Smooth muscle cell (in vitro differentiated cells): ENCODE results near the gene ZMYM2. TPM values are rescaled to one million over a fixed set of nuclear protein-coding genes. Genes with fewer than 3 reads are reported as not detected.

Experiments used
- DNase-seq: peaks from one replicate; lab custom pipeline; 2025; ENCODE audit not compliant: unreplicated experiment; lab: John Stamatoyannopoulos, UW
- H2AFZ ChIP-seq: fragments of 200-600 bp; sonication (generic); 2 replicates; pipeline ENCODE4 v1.6.0; 2016; ENCODE audit warnings: antibody characterized with exemption, low read depth, mild to moderate bottlenecking
- H3F3A ChIP-seq: fragments of 200-600 bp; sonication (generic); 2 replicates; pipeline ENCODE4 v1.6.0; 2017; ENCODE audit warnings: antibody characterized with exemption, low read depth
- H3K27ac ChIP-seq: fragments of 200-600 bp; sonication (generic); 2 replicates; pipeline ENCODE4 v1.5.1; 2016; ENCODE audit warnings: low read depth, mild to moderate bottlenecking
- H3K27me3 ChIP-seq: fragments of 200-600 bp; sonication (generic); 2 replicates; pipeline ENCODE4 v1.6.1; 2016; ENCODE audit warnings: low read depth, mild to moderate bottlenecking
- H3K36me3 ChIP-seq: fragments of 200-600 bp; sonication (generic); 2 replicates; pipeline ENCODE4 v1.5.1; 2016; ENCODE audit warnings: low read depth
- H3K4me1 ChIP-seq: fragments of 200-600 bp; sonication (generic); 2 replicates; pipeline ENCODE4 v1.5.1; 2016; ENCODE audit warnings: low read depth
- H3K4me2 ChIP-seq: fragments of 200-600 bp; sonication (generic); 2 replicates; pipeline ENCODE4 v1.6.0; 2016; ENCODE audit warnings: mild to moderate bottlenecking
- H3K4me3 ChIP-seq: fragments of 200-600 bp; sonication (generic); 2 replicates; pipeline ENCODE4 v1.5.1; 2016; ENCODE audit warnings: mild to moderate bottlenecking
- H3K79me2 ChIP-seq: fragments of 200-600 bp; sonication (generic); 2 replicates; pipeline ENCODE4 v1.6.0; 2016; ENCODE audit warnings: low read depth, mild to moderate bottlenecking
- H3K9ac ChIP-seq: fragments of 200-600 bp; sonication (generic); 2 replicates; pipeline ENCODE4 v1.6.0; 2016; ENCODE audit warnings: low read depth
- H3K9me3 ChIP-seq: fragments of 200-600 bp; sonication (generic); replicated peaks from 2 replicates; pipeline ENCODE4 v1.5.1; 2016; ENCODE audit warnings: low read depth
- H4K20me1 ChIP-seq: fragments of 200-600 bp; sonication (generic); 2 replicates; pipeline ENCODE4 v1.6.0; 2016; ENCODE audit warnings: low read depth
- CTCF ChIP-seq: fragments of 200-600 bp; sonication (generic); IDR thresholded peaks from 2 replicates; pipeline ENCODE4 v1.5.1; 2017; ENCODE audit warnings: borderline replicate concordance, mild to moderate bottlenecking, antibody characterized with exemption; ENCODE audit not compliant: insufficient read depth, poor library complexity, severe bottlenecking
- WGBS: methylation state at CpG from one replicate; pipeline ENCODE4 v1.1.7; 2016; ENCODE audit warnings: low lambda C conversion rate; 5-methylcytosine and 5-hydroxymethylcytosine counted together
- polyA plus RNA-seq: library from polyadenylated mRNA; unstranded; fragments of >200 nt; fragmentation: Nextera tagmentation; extraction: Ambion mirVana; gene quantifications from 2 replicates; pipeline ENCODE4 v1.2.1, GENCODE V29; 2016
- total RNA-seq: library from RNA; depleted of rRNA; stranded (reverse); fragments of >200 nt; gene quantifications from 2 replicates; pipeline ENCODE4 v1.2.3, GENCODE V29; 2014

The ZMYM2 gene
- total and polyA plus RNA-seq, 2 experiments from 2014 or later, result 29.9 to 107 TPM

GRCh38 chr13:20024702-20025101 is 66.2 kb downstream of the ZMYM2 start:
- H3F3A ChIP-seq, result peaks cover 4% of the 10 kb centered on the region
- no peak for DNase-seq
- no peak overlapping the region for H3K4me2 ChIP-seq
- no peaks in the 10 kb centered on the region for H3K9me3 ChIP-seq
- no peaks in the 10 kb centered on the region for H3K27me3 ChIP-seq
- peaks cover 33% of the 10 kb centered on the region for H3K79me2 ChIP-seq
- H3K4me1 ChIP-seq, result no peaks in the 10 kb centered on the region
- WGBS, result 99% methylated on average over 2 of the region's 2 CpGs
- peaks cover 15% of the 10 kb centered on the region for H3K36me3 ChIP-seq
- peaks cover 75% of the 10 kb centered on the region for H4K20me1 ChIP-seq
- H3K27ac ChIP-seq, result no peak overlapping the region
- H2AFZ ChIP-seq, result no peak overlapping the region
- H3K9ac ChIP-seq, result no peak overlapping the region
- no peak overlapping the region for H3K4me3 ChIP-seq
- no peak for TF ChIP-seq CTCF

DNA sequence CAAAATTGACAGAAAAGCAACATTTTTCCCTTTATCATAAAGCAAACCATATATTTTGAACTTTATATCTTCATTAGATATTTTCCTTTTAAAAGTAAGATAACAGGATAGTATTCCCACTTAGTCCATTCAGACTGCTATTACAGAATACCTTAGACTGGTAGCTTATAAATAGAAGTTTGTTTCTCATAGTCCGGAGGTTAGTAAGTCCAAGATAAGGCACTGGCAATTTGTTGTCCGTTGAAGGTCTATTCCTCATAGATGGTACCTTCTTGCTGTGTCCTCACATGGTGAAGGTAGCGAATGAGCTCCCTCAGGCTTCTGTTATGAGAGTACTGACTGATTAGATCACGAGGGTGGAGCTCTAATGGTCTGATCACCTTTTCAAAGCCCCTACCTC is 70.4 kb downstream of the ZMYM2 start:
- 95% methylated on average over 4 of the region's 4 CpGs for WGBS
- peaks cover 26% of the 10 kb centered on the region for H3K36me3 ChIP-seq

GRCh38 chr13:20033486-20033885 is 75.0 kb downstream of the ZMYM2 start:
- H3K4me3 ChIP-seq, result no peak overlapping the region
- no peak overlapping the region for H3K27ac ChIP-seq
- no peak for DNase-seq
- no peak overlapping the region for H2AFZ ChIP-seq
- H3K4me2 ChIP-seq, result no peak overlapping the region
- no peak overlapping the region for H3K9ac ChIP-seq
- no peak for TF ChIP-seq CTCF
- H3F3A ChIP-seq, result no peaks in the 10 kb centered on the region
- peaks cover 43% of the 10 kb centered on the region for H3K36me3 ChIP-seq
- no peaks in the 10 kb centered on the region for H3K27me3 ChIP-seq
- 100% methylated on average over 1 of the region's 1 CpG for WGBS
- peaks cover 48% of the 10 kb centered on the region for H3K79me2 ChIP-seq
- H3K4me1 ChIP-seq, result no peaks in the 10 kb centered on the region
- peaks cover 61% of the 10 kb centered on the region for H4K20me1 ChIP-seq
- H3K9me3 ChIP-seq, result no peaks in the 10 kb centered on the region

More for the DNA sequence above, 70.4 kb downstream of the ZMYM2 start:
- Histone ChIP-seq H3F3A (no peaks in the 10 kb centered on the region), H3K4me3 (no peak overlapping the region), H3K9ac (no peak overlapping the region), H3K79me2 (peaks cover 13% of the 10 kb centered on the region), H3K27ac (no peak overlapping the region), H2AFZ (no peak overlapping the region), H3K4me1 (no peaks in the 10 kb centered on the region), H3K9me3 (no peaks in the 10 kb centered on the region), H3K4me2 (no peak overlapping the region), H3K27me3 (no peaks in the 10 kb centered on the region), H4K20me1 (peaks cover 54% of the 10 kb centered on the region)
- no peak for TF ChIP-seq CTCF
- no peak for DNase-seq

DNA sequence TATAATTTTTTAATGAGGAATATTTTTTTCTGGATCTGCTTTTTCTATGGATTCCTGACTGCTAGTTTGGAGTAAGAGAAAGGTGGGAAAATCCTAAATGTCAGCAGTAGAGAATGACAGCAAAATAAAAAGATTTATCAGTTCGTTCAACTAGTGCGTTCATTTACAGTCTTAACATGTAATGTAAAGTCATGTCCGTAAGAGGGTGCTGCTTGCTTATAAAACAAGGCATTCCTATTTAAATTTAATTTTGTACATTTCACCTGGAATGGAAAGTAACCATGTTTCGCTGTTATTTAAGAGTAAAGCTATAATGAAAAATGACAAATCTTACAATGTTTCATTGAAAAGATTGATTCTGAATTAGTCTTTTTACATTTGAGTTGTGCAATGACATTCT is 76.6 kb downstream of the ZMYM2 start:
- Histone ChIP-seq H3K79me2 (peaks cover 64% of the 10 kb centered on the region), H3K9ac (no peak overlapping the region), H3K9me3 (no peaks in the 10 kb centered on the region), H3F3A (no peaks in the 10 kb centered on the region), H3K27ac (no peak overlapping the region), H3K4me1 (no peaks in the 10 kb centered on the region), H3K36me3 (peaks cover 37% of the 10 kb centered on the region), H4K20me1 (peaks cover 69% of the 10 kb centered on the region), H3K4me3 (no peak overlapping the region), H2AFZ (no peak overlapping the region), H3K27me3 (no peaks in the 10 kb centered on the region), H3K4me2 (no peak overlapping the region)
- 90% methylated on average over 4 of the region's 4 CpGs for WGBS
- no peak for DNase-seq
- TF ChIP-seq CTCF, result no peak
